ENCODE results near the gene ERICH2. TPM values are rescaled to one million over a fixed set of nuclear protein-coding genes. Genes with fewer than 3 reads are reported as not detected.

The ERICH2 gene
- total RNA-seq, 1 experiment from 2014 or later = 0.74 TPM

DNA sequence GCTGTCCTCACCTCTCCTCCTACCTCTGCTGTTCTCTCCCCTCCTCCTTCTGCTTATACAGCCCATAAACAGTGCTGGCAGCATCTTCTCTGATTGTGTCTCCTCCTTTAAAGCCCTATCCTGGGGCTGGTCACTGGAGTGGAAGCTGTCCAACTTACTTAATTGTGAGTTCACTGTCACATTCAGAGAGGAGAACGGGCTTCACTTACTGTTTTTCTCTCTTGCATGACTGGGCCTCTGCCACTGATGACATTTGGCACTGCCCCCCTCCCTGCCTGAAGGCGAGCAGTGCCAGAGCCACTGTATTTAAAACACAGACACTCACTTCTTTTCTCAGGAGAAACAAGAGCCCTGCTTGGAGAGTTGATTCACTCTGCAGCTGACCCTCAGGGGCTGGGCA is 58.9 kb downstream of the ERICH2 start:
- H3K27ac ChIP-seq (ENCODE audit: low read length) = no peak overlapping the region
- no peaks in the 10 kb centered on the region for H3K9me3 ChIP-seq (ENCODE audit: control insufficient read depth, insufficient read depth, low read depth, low read length)
- H3K4me1 ChIP-seq (ENCODE audit: control insufficient read depth, insufficient read depth, low read length) = no peaks in the 10 kb centered on the region
- ChIA-PET CTCF (no interaction called here), POLR2A (no interaction called here)
- H3K27me3 ChIP-seq (ENCODE audit: control insufficient read depth, insufficient read depth, low read length) = no peaks in the 10 kb centered on the region
- DNase-seq (ENCODE audit: low read depth, low spot score) (no peak), ATAC-seq (no peak)
- no TSS peak for BruUV-seq (replicated peaks)
- H3K36me3 ChIP-seq (ENCODE audit: control insufficient read depth, insufficient read depth, low read length) = no peaks in the 10 kb centered on the region
- in situ Hi-C loops (cut with HindIII; ENCODE audit: low pct_unique_long_range_greater_than_20kb, low sequenced_read_pairs) (no loop called here), intact Hi-C loops (cut with micrococcal nuclease; ENCODE audit: unreplicated experiment) (no loop called here)
- TF ChIP-seq TCF7L2 (IDR thresholded peaks at IDR 0.05; ENCODE audit: low read depth, low read length) (no peak), POLR2AphosphoS5 (IDR thresholded peaks at IDR 0.05; ENCODE audit: low read depth, low read length) (no peak), SIN3A (IDR thresholded peaks at IDR 0.05; ENCODE audit: borderline replicate concordance, insufficient read depth, low read depth, low read length) (no peak)
- TF ChIP-seq, protein P1, sequence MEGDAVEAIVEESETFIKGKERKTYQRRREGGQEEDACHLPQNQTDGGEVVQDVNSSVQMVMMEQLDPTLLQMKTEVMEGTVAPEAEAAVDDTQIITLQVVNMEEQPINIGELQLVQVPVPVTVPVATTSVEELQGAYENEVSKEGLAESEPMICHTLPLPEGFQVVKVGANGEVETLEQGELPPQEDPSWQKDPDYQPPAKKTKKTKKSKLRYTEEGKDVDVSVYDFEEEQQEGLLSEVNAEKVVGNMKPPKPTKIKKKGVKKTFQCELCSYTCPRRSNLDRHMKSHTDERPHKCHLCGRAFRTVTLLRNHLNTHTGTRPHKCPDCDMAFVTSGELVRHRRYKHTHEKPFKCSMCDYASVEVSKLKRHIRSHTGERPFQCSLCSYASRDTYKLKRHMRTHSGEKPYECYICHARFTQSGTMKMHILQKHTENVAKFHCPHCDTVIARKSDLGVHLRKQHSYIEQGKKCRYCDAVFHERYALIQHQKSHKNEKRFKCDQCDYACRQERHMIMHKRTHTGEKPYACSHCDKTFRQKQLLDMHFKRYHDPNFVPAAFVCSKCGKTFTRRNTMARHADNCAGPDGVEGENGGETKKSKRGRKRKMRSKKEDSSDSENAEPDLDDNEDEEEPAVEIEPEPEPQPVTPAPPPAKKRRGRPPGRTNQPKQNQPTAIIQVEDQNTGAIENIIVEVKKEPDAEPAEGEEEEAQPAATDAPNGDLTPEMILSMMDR (IDR thresholded peaks at IDR 0.05) = no peak
- TF ChIP-seq, protein P2, sequence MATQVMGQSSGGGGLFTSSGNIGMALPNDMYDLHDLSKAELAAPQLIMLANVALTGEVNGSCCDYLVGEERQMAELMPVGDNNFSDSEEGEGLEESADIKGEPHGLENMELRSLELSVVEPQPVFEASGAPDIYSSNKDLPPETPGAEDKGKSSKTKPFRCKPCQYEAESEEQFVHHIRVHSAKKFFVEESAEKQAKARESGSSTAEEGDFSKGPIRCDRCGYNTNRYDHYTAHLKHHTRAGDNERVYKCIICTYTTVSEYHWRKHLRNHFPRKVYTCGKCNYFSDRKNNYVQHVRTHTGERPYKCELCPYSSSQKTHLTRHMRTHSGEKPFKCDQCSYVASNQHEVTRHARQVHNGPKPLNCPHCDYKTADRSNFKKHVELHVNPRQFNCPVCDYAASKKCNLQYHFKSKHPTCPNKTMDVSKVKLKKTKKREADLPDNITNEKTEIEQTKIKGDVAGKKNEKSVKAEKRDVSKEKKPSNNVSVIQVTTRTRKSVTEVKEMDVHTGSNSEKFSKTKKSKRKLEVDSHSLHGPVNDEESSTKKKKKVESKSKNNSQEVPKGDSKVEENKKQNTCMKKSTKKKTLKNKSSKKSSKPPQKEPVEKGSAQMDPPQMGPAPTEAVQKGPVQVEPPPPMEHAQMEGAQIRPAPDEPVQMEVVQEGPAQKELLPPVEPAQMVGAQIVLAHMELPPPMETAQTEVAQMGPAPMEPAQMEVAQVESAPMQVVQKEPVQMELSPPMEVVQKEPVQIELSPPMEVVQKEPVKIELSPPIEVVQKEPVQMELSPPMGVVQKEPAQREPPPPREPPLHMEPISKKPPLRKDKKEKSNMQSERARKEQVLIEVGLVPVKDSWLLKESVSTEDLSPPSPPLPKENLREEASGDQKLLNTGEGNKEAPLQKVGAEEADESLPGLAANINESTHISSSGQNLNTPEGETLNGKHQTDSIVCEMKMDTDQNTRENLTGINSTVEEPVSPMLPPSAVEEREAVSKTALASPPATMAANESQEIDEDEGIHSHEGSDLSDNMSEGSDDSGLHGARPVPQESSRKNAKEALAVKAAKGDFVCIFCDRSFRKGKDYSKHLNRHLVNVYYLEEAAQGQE (IDR thresholded peaks at IDR 0.05; ENCODE audit: insufficient read depth in 1 of 2, low read depth in 2 of 2, low read length in 1 of 2) = no peak
- H3K4me3 ChIP-seq (ENCODE audit: low read depth in 2 of 2, low read length in 2 of 2) = no peak overlapping the region

DNA sequence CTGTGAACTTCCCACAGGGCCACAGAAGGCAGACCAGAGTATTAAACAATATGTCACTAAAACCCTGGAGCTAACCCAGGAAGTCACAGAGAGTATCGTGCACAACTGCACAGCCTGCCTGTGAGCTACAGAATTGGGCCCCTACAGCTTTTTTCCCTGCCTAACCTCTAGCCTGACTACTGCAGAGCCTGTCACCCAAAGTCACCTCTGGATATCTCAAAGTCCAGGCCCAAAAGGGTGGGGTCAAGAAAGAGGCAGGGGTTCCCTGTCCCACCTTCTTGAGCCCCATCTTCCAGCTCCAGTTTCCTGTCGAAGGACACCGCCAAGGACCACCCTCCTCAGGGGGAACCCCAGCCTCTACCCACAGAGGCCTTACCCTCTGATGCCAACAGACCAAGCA is 60.0 kb downstream of the ERICH2 start:
- TF ChIP-seq POLR2AphosphoS5 (IDR thresholded peaks at IDR 0.05; ENCODE audit: low read depth, low read length) = no peak
- TF ChIP-seq, protein P1 (IDR thresholded peaks at IDR 0.05) = no peak
- no peak for TF ChIP-seq TCF7L2 (IDR thresholded peaks at IDR 0.05; ENCODE audit: low read depth, low read length)
- no peak for TF ChIP-seq SIN3A (IDR thresholded peaks at IDR 0.05; ENCODE audit: borderline replicate concordance, insufficient read depth, low read depth, low read length)
- TF ChIP-seq, protein P2 (IDR thresholded peaks at IDR 0.05; ENCODE audit: insufficient read depth in 1 of 2, low read depth in 2 of 2, low read length in 1 of 2) = no peak
- ChIA-PET POLR2A (no interaction called here), CTCF (no interaction called here)
- Histone ChIP-seq H3K4me3 (ENCODE audit: low read depth in 2 of 2, low read length in 2 of 2) (no peak overlapping the region), H3K9me3 (ENCODE audit: control insufficient read depth, insufficient read depth, low read depth, low read length) (no peaks in the 10 kb centered on the region), H3K36me3 (ENCODE audit: control insufficient read depth, insufficient read depth, low read length) (no peaks in the 10 kb centered on the region), H3K4me1 (ENCODE audit: control insufficient read depth, insufficient read depth, low read length) (no peaks in the 10 kb centered on the region), H3K27me3 (ENCODE audit: control insufficient read depth, insufficient read depth, low read length) (no peaks in the 10 kb centered on the region), H3K27ac (ENCODE audit: low read length) (no peak overlapping the region)
- in situ Hi-C loops (cut with HindIII; ENCODE audit: low pct_unique_long_range_greater_than_20kb, low sequenced_read_pairs) = no loop called here
- DNase-seq (ENCODE audit: low read depth, low spot score) (no peak), ATAC-seq (no peak)
- no TSS peak for BruUV-seq (replicated peaks)
- intact Hi-C loops (cut with micrococcal nuclease; ENCODE audit: unreplicated experiment) = no loop called here
